T-cell (primary cell): ENCODE data around the gene ZXDC. TPM values are rescaled to one million over a fixed set of nuclear protein-coding genes. Genes with fewer than 3 reads are reported as not detected.

ENCODE experiments used
- total RNA-seq, 35 experiments: library from RNA in 6 of 35; stranded (reverse) in 6 of 35; fragments of 120-200 nt in 1 of 35; gene quantifications; one replicate each; pipeline versions ENCODE4 v1.2.1 to v1.2.4 and lab custom pipeline; 2013 to 2026

Gene ZXDC
- total RNA-seq, 5 donors from 2014 or later (not counting 1 experiment from before 2014, with no cell fraction given): 57.6 to 68.7 (median 61.8) TPM

Other genes with a start within 250 kb of the ZXDC start
- under 1 TPM; 0.26 to 0.75 (median 0.35) TPM for gene KLF15, start 118.5 kb downstream of the ZXDC start, total RNA-seq
- not detected for gene CFAP100, start 81.0 kb downstream of the ZXDC start, total RNA-seq
- gene UROC1, start 41.9 kb upstream of the ZXDC start, total RNA-seq: under 1 TPM in 1 of 5 donors, not detected in 4; 0.09 TPM
- under 1 TPM in 1 of 5 donors, not detected in 4; 0.20 TPM for gene CHST13, start 48.3 kb upstream of the ZXDC start, total RNA-seq
- gene C3orf22, start 83.0 kb upstream of the ZXDC start, total RNA-seq: not detected
- 1 to 10 TPM; 2.0 to 4.8 (median 4.0) TPM for gene TXNRD3, start 179.2 kb upstream of the ZXDC start, total RNA-seq
- 10 to 100 TPM in 2 of 5 donors, 1 to 10 TPM in 3; 8.8 to 12.3 (median 9.7) TPM for gene CHCHD6, start 228.3 kb upstream of the ZXDC start, total RNA-seq